Measurements from ENCODE around the gene CCDC88A. TPM values are rescaled to one million over a fixed set of nuclear protein-coding genes. Genes with fewer than 3 reads are reported as not detected.

CCDC88A gene
- total RNA-seq, 1 experiment from 2014 or later: 27.2 TPM

- no TSS peak for BruUV-seq (replicated peaks)
- Histone ChIP-seq H4K20me1 (ENCODE audit: insufficient read depth) (no peaks in the 10 kb centered on the region), H3K9me2 (ENCODE audit: insufficient read depth) (no peaks in the 10 kb centered on the region), H3K36me3 (ENCODE audit: control insufficient read depth in 1 of 2, insufficient read depth in 2 of 2, low read length in 2 of 2) (no peaks in the 10 kb centered on the region), H3K9me3 (ENCODE audit: control insufficient read depth in 1 of 2, insufficient read depth in 1 of 2, low read depth in 1 of 2, low read length in 2 of 2) (no peaks in the 10 kb centered on the region), H3K27ac (ENCODE audit: low read depth, low read length) (no peak overlapping the region), H3K4me3 (replicated peaks in 1 of 2; ENCODE audit: low read depth in 1 of 2, low read length in 2 of 2) (no peak overlapping the region), H3K27me3 (ENCODE audit: insufficient read depth, low read length) (no peaks in the 10 kb centered on the region), H2AFZ (ENCODE audit: low read depth, low read length, poor library complexity, severe bottlenecking) (no peak overlapping the region), H3K4me2 (ENCODE audit: low read length) (no peak overlapping the region), H3K4me1 (ENCODE audit: control insufficient read depth in 1 of 2, insufficient read depth in 2 of 2, low read length in 2 of 2) (no peaks in the 10 kb centered on the region), H3K79me2 (ENCODE audit: insufficient read depth, low read length) (no peaks in the 10 kb centered on the region), H3K9ac (ENCODE audit: low read length) (no peak overlapping the region)
- intact Hi-C loops (cut with micrococcal nuclease): no loop called here
- CTCF ChIA-PET: no interaction called here
- POLR2A ChIA-PET: interaction anchor here (0.7 kb wide), 1 partner anchor 11 kb away, joined by 4 read pairs; no protein-coding TSS in a partner anchor
- TF ChIP-seq ZBTB33 (IDR thresholded peaks at IDR 0.05; ENCODE audit: extremely low read depth, insufficient replicate concordance, low read length): no peak
- TF ChIP-seq CBX3 (IDR thresholded peaks at IDR 0.05; ENCODE audit: low read depth): no peak
- TF ChIP-seq, protein P1, sequence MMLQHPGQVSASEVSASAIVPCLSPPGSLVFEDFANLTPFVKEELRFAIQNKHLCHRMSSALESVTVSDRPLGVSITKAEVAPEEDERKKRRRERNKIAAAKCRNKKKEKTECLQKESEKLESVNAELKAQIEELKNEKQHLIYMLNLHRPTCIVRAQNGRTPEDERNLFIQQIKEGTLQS (IDR thresholded peaks at IDR 0.05): no peak
- no peak for TF ChIP-seq SIN3A (IDR thresholded peaks at IDR 0.05; ENCODE audit: low read depth)
- TF ChIP-seq ZFX (IDR thresholded peaks at IDR 0.05): no peak
- no peak for TF ChIP-seq FOSL1 (IDR thresholded peaks at IDR 0.05; ENCODE audit: low read depth)
- TF ChIP-seq YY1 (IDR thresholded peaks at IDR 0.05; ENCODE audit: extremely low read depth, insufficient replicate concordance, low read depth, low read length): no peak
- no peak for TF ChIP-seq ELF1 (IDR thresholded peaks at IDR 0.05; ENCODE audit: borderline replicate concordance, low read depth)
- TF ChIP-seq EZH2 (IDR thresholded peaks at IDR 0.05): no peak
- TF ChIP-seq EGR1 (IDR thresholded peaks at IDR 0.05; ENCODE audit: low read depth): no peak
- no peak for TF ChIP-seq POLR2AphosphoS5 (IDR thresholded peaks at IDR 0.05; ENCODE audit: low read depth, low read length)
- no peak for TF ChIP-seq JUND (IDR thresholded peaks at IDR 0.05)
- TF ChIP-seq SRF (IDR thresholded peaks at IDR 0.05; ENCODE audit: low read depth): no peak
- no peak for TF ChIP-seq RAD21 (IDR thresholded peaks at IDR 0.05; ENCODE audit: low read depth)
- TF ChIP-seq, protein P2, sequence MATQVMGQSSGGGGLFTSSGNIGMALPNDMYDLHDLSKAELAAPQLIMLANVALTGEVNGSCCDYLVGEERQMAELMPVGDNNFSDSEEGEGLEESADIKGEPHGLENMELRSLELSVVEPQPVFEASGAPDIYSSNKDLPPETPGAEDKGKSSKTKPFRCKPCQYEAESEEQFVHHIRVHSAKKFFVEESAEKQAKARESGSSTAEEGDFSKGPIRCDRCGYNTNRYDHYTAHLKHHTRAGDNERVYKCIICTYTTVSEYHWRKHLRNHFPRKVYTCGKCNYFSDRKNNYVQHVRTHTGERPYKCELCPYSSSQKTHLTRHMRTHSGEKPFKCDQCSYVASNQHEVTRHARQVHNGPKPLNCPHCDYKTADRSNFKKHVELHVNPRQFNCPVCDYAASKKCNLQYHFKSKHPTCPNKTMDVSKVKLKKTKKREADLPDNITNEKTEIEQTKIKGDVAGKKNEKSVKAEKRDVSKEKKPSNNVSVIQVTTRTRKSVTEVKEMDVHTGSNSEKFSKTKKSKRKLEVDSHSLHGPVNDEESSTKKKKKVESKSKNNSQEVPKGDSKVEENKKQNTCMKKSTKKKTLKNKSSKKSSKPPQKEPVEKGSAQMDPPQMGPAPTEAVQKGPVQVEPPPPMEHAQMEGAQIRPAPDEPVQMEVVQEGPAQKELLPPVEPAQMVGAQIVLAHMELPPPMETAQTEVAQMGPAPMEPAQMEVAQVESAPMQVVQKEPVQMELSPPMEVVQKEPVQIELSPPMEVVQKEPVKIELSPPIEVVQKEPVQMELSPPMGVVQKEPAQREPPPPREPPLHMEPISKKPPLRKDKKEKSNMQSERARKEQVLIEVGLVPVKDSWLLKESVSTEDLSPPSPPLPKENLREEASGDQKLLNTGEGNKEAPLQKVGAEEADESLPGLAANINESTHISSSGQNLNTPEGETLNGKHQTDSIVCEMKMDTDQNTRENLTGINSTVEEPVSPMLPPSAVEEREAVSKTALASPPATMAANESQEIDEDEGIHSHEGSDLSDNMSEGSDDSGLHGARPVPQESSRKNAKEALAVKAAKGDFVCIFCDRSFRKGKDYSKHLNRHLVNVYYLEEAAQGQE (IDR thresholded peaks at IDR 0.05; ENCODE audit: low read depth): no peak
- no peak for TF ChIP-seq CEBPB (IDR thresholded peaks at IDR 0.05; ENCODE audit: low read depth)
- TF ChIP-seq TCF7L2 (IDR thresholded peaks at IDR 0.05; ENCODE audit: borderline replicate concordance, extremely low read depth, insufficient read depth, insufficient read length): no peak
- TF ChIP-seq, protein P3, sequence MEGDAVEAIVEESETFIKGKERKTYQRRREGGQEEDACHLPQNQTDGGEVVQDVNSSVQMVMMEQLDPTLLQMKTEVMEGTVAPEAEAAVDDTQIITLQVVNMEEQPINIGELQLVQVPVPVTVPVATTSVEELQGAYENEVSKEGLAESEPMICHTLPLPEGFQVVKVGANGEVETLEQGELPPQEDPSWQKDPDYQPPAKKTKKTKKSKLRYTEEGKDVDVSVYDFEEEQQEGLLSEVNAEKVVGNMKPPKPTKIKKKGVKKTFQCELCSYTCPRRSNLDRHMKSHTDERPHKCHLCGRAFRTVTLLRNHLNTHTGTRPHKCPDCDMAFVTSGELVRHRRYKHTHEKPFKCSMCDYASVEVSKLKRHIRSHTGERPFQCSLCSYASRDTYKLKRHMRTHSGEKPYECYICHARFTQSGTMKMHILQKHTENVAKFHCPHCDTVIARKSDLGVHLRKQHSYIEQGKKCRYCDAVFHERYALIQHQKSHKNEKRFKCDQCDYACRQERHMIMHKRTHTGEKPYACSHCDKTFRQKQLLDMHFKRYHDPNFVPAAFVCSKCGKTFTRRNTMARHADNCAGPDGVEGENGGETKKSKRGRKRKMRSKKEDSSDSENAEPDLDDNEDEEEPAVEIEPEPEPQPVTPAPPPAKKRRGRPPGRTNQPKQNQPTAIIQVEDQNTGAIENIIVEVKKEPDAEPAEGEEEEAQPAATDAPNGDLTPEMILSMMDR (IDR thresholded peaks at IDR 0.05 in 2 of 3, conservative IDR thresholded peaks at IDR 0.05 in 1 of 3; ENCODE audit: borderline replicate concordance in 1 of 3, insufficient read depth in 1 of 3, low read depth in 2 of 3, low read length in 2 of 3): no peak
- DNase-seq (ENCODE audit: low read depth, low spot score) (no peak), ATAC-seq (no peak)
- RAD21 ChIA-PET (ENCODE audit: low non-redundant PET in 1 of 2, low total read pairs in 2 of 2, uncharacterized antibody in 2 of 2, unreplicated experiment in 2 of 2): no interaction called here
Measured at GRCh38 chr2:55408918-55409868, 10.5 kb downstream of the CCDC88A start.

All from HCT116 (cell line).